HG02943 (cell line): ENCODE data around the gene LHX1.

Source experiments
- ATAC-seq: cut with Tn5 transposase; IDR thresholded peaks from one replicate; pipeline ENCODE4 v1.9.1; 2021; ENCODE audit warnings: mild to moderate bottlenecking, low read depth, moderate library complexity; ENCODE audit not compliant: unreplicated experiment

LHX1 gene

DNA sequence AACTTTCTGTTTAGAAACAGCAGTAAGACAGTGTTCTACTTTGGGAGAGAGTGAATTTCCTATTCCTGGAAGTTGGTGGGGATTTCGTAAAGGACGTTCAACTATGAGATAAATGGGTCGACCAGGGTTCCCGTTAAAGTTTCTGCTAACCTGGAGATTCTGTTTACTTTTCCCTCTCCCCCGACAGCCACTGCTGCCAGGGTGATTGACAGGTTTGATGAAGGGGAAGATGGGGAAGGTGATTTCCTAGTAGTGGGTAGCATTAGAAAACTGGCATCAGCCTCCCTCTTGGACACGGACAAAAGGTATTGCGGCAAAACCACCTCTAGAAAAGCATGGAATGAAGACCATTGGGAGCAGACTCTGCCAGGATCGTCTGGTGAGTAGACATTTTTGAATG is 12.8 kb downstream of the LHX1 start:
- ATAC-seq, result no peak

DNA sequence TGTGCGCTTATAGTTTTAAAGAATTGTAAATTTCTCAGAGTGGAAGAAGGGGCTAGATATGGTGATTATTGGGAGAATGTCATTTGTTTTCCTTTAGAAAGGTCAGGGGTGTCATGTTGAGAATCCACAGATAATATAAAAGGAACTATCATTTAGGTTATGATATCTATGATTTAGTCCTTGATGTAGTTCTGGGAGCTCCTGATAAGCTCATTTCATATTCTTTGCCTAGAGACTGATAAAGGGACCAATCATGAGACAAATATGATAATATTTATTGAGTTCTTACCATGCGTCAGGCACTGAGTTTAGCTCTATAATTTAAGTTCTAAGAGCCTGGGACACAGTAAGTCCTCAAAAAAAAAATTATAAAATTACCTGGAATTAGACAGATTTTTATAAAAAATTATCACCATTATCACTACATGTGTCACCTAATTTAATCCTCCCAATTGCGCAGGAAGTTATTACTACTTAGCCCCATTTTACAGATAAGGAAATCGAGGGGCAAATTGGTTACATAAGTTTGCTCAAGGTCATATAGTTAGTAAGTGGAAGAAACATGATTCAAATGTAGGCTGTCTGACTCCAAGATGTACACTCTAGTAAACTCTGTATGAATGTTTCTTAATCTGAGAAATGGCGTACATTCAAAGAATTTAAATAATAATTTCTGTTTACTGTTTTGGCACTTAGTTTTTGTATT is 14.0 kb downstream of the LHX1 start:
- no peak for ATAC-seq

DNA sequence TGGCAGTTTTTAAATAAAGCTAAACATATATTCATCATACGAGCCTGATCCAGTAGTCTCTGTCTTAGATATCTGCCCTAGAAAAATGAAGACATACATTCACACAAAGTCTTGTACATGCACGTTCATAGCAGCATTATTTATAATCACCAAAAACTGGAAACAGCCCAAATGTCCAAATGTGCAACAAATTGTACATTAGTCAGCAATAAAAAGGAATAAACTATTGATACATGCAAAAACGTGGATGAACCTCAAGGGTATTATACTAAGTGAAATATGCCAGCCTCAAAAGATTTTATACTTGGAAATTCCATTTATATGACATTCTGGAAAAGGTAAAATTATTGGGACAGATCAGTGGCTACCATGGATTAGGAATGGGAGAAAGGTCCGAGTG is 34.2 kb downstream of the LHX1 start:
- no peak for ATAC-seq

DNA sequence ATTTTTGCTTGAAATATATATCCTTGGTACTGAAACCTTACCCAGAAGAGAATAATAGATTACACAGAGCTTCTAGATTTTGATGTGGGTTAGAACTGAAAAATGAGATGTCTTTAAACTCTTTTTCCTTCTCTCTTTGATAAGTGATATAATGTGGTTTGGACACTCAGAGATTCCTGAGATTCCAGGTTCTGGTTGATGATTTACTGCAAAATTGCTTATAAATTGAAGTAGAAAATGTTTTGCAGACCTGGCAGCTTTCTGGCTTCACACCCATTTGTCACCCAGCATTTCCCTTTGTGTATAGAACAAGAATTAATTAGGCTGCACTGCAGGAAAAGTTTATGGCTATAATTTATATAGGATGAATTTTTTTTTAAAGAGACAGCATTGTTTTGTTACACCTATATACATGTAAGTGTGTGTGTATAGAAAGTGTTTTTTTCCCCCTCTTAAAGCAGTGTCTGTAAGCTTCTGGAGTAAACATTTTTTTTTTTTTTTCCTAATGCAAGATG is 35.0 kb downstream of the LHX1 start:
- ATAC-seq, result no peak

DNA sequence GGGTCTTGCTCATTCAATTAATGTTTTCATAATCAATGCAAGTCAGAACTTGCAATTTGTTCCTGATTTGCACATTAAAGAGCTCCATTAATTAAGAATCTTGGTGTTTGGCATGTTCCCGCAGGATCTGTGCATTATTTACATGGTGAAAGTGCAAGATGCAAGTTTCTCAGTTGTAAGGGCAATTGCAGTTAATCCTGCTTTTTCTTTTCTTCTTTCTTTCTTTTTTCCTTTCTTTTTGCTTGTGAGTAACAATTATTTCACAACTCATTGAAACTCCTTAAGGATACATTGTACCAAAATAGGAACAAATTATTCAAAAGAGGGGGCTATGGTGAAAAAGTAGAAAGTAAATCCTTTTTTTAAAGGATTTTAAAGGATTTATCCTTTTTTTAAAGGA is 35.6 kb downstream of the LHX1 start:
- ATAC-seq, result no peak

DNA sequence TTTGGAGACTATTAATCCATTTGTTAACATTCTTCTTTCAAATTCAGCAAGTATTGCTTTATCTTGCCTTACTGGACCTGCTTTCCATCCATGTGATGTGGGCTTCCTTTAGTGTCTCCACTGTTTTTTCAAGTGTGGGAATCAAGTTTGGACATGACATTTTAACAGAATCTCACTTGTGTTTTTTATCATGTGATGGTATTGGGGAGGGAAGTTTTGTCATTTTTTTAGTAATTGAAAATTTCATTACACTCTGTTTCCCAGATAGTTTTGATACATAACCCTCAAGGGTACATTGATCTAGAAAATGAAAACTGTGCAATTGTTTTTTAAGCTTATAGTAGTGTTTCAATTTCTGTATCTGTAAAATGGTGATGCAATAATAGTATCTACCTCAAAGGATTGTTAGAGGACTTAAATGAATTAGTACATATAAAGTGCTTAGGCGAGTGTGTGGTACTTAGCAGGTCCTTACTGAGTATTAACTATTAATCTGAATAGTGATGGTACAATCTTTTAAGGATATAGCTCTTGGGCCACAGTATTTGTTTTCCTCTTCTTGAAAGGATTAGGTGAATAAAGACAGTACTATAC is 38.7 kb downstream of the LHX1 start:
- ATAC-seq, result no peak

DNA sequence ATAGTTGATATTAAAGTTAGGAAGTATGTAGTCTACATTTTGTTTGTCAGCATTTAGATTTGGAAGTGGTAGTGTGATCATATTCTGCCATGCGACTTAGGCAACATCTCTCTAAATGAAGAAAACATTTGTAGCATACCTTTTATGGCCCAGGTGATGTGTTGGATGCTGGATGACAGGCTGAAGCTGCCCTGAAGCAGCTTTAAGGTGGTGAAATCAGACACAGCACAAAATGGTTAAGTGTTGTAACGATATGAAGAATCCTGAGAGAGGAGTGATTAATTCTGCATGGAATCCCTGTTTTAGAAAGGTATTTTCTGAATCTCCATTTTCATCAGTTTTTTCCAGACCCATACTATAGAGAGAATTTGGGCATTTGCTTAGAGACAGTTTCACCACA is 39.8 kb downstream of the LHX1 start:
- ATAC-seq, result no peak

DNA sequence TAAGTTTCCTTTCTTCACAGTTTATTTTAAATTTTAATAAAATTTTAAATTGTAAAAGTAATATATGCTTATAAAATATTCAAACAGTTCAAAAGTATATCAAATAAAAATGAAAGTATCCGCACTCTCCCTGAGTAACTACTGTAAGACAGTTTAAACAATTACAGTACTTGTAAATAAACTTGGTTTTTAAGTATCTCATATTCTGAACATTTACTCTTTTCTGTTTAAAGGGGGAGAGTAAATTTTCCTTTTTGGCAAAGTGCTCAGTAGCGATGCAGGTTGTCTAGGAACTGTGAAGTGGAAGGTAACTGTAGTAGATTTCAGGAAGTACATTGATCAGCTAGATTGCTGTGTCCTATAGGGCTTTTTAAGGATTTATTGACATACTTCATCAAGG is 40.3 kb downstream of the LHX1 start:
- ATAC-seq, result no peak

DNA sequence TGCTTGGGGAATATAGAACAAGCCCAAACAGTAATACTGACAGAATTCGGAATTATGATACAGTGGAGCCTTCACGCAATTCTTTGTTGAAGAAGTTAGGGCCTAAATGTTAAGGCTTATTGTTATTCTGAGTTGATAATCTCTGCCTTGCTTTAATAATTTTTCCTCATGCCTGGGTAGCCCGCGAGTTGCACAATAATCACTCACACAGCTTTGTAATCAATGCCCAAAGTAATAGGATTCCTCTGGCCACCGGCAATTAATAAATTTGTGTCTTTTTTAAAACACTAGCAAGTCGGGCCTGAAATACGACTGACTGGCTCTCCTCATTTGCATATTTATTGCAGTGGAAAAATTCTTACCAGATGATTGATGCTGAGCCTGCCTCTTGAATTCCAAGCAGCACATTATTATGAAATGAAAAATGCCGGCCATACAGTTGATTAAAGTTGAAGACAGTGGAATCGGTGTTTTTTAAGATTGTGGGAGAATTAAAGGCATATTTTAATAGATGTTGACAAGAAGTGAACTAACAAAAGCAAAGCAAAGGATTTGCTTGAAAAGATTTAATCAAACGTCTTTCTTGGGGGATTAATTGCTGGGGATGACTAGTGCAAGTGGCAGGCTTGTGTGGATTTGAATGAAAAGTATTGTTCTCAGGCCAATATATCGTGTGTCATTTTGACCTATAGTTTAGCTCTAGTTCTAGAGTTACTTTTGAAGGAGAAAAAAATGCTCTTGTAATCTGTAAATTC is 41.7 kb downstream of the LHX1 start:
- ATAC-seq, result no peak

DNA sequence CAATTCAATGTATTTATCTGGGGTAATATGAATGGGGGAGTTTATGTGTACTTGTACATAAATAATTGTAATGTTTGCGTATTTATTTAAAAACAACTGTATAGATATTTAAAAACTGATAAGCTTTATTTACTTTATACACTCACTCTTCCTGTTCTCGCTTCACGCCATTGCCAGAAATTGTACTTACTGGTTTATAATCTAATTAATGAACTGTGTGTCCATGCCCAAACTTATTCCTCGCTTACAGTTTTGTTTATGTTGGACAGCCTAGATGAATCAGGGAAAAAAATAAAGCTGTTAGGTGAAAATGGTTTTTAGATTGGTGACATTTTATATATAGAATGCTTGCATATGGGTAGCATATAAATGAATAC is 42.3 kb downstream of the LHX1 start:
- ATAC-seq, result no peak

DNA sequence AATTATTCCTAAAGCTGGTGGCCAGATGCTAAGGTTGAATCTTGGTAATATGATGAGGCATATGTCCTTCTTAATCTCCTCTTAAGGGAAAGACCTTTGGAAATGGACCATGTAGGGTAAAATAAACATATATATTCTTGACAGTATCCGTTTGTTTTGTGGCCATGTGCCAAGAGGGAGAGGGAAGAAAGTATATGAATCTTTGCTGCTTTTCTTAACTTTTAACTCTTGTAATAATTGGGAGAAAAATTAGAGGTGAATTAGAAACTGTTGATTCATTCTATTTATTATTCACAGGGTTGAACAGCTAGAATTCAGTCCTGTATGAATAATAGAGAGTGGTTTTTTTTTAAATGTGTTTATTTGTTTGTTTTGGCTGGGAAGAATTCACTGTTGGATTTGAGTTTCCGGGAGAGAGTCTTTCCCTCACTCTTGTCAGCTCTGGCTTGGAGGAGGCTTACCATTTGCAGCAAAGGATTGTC is 43.0 kb downstream of the LHX1 start:
- ATAC-seq, result no peak

DNA sequence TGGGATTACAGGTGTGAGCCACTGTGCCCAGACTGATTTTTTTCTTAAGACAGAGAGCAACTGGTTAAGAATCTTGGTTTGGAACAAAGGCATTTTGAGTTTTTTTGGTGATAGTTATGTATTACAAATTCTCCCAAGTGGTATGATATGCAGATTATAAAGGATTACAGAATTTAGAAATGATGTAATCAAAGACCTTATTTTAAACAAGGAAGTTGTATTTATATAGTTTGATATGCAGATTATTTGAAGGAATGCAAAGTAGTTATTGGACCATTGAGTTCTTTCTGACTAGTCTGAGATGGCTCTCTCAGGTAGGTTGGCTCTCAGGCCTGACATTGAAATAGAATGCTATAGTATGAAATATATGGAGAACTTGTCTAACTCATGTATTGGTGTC is 46.3 kb downstream of the LHX1 start:
- no peak for ATAC-seq

DNA sequence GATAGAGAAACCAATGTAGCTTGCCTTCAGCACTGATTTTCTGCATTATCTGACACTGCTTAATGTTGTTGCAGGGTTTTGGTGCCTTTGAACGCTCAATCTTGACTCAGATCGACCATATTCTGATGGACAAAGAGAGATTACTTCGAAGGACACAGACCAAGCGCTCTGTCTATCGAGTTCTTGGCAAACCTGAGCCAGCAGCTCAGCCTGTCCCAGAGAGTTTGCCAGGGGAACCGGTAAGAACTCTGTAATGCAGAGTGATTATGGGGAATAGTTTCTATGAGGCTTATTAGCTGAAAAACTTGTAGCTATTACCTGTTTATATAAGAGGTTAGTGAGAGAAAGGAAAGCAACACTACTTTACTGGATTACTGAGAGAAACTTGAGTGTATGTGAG is 51.9 kb downstream of the LHX1 start:
- no peak for ATAC-seq

DNA sequence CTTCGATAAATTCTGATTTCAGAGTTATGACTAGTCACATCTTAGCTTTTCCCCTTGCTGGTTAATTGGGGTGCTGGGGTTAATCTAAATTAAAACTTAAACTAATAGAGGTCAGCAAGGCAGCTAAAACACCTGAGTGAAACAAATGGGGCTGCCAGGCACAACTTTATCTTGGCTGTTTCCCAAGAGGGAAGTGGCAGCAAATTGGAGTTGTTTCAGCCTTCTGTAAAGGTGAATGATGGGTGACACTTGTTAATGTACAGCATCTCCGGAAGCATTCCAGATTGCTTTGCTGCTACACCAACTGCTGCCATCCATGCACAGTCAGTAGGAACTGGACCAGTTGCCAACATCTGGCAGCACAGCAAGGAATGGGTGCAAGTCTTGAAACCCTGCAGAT is 55.4 kb downstream of the LHX1 start:
- no peak for ATAC-seq

DNA sequence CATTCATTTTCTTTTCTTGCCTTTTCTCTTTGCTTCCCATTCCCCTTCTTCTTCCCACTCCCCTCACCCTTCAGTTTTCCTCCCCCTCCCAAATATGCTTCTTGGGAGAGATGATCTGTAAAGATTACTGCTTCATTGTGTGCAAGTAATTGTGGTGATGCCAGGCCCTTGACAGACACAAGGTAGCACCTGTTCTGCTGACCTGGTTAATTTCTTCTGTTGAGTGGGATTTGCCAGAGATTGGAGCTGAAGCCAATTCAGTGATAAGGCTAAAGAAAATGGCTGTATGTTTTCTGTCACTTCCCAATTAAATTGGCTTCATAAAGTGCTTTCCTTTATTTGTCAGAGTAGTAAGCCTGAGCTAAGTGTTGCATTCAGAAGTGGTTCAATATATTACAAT is 56.0 kb downstream of the LHX1 start:
- ATAC-seq, result no peak
